Activated CD4-positive, CD25-positive, alpha-beta regulatory T cell (primary cell): ENCODE results near the gene UGT1A10.
"Not testable (repeated sequence)": the region's sequence is repeated elsewhere in the genome, so short reads cannot be mapped to it uniquely, and the experiment has no call there.

Experiments used
- DNase-seq, 4 experiments: peaks; one replicate each; lab custom pipeline; 2025; lab: John Stamatoyannopoulos, UW

UGT1A10 gene

DNA sequence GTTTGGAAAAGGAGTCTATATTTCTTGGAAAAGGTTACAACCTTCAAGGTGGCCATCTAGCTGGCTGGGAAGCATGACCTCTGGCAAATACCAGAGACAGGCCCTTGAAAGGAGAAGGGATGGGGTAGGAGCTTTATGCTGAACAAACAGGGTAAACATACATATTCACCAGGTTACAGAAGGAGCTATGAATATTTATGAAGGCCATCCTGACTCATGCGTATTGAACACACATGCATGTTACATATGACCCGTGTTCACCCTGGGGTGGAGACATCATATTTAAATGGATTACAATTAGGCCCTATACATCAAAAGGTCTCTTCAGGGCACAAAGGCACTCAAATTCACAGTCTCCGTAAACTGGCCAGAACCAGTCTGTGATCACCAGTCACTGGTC, 19.7 kb downstream of the UGT1A10 start:
- DNase-seq = not testable (repeated sequence)

DNA sequence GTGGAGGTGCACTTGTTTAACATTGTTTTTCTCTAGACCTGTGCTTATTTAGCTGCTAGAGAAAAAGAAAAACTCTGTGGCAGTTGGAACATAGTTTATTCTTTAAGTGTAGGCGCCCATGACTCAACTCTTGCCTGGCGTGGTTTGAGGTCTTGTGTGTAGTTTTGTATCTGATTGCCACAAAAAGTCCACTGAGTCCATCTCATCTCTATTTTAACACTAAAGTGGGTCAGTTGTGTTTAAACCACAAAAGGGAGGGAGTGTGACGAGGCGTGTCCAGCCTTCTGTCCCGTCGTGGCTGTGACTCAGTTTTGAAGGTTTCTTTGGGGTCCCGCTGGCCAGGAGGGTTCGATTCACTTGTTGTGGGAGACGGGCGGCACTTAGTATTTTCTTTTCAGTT, 20.2 kb downstream of the UGT1A10 start:
- DNase-seq = no peak

DNA sequence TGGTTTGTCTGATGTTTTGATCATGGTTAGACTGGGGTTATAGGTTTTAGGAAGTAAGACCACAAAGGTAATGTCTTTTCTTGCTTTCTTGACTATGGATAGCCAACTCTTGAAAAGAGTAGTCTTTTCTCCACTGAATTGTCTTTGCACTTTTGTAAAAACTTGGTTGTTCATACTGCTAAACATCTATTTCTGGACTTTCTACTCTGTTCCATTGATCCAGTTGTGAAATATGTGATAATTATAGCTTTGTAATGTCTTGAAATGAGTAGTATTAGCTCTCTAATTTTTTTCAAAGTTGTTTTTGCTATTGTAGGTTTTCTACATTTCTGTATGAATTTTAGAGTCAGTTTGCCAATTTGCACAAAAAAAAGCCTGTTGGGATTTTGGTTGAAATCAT, 22.4 kb downstream of the UGT1A10 start:
- DNase-seq = no peak

GRCh38 chr2:233663911-233664310, 27.7 kb downstream of the UGT1A10 start:
- no peak for DNase-seq

DNA sequence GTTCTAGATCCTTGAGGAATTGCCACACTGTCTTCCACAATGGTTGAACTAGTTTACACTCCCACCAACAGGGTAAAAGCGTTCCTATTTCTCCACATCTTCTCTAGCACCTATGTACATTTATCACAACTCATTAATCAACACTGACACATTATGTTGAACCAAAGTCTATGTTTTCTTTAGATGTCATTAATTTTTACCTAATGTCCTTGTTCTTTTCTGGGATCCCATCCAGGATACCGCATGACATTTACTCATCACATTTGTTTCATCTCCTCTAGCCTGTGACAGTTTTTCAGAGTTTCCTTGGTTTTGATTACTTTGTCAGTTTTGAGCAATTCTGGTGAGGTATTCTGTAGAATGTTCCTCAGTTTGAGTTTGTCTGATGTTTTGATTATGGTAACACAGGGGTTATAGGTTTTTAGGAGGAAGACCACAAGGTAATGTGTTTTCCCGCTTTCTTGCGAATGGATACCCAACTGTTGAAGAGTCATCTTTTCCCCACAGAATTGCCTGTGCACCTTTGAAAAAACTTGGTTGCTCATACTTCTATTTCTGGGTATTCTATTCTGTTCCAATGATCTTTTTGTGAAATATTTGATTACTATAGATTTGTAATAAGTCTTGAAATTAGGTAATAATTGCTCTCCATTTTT, 32.5 kb downstream of the UGT1A10 start:
- no peak for DNase-seq

DNA sequence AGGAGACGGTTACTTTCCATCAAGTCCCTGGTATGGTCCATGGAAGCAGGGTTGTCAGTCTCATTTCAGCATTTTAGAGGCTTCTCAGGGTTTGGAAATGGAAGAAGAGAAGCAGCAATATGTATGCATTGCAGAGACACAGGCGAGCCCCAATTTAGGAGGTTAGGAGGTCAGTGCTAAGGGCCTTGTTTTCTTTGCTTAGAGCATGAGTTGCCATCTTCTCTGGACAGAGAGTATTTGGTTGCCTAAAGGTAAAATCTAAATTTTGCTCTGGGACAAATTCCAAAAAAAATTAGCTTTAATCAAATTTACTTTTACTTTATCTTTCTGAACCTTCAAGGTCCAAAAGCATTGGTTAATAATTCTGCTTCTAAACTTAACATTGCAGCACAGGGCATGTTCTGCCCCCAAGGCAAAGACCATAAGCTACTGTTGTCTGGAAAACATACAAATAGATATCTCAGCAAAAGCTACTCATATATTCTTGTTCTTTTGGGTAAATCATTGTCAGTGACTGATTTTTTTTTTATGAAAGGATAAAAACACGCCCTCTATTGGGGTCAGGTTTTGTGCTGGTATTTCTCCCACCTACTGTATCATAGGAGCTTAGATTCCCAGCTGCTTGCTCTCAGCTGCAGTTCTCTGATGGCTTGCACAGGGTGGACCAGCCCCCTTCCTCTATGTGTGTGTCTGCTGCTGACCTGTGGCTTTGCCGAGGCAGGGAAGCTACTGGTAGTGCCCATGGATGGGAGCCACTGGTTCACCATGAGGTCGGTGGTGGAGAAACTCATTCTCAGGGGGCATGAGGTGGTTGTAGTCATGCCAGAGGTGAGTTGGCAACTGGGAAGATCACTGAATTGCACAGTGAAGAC, 35.3 kb downstream of the UGT1A10 start, which contains the start of gene UGT1A9:
Gene UGT1A9, plus strand, starts transcription at position 609 of the 872 bp plus-strand sequence. Its CDS starts 37 bp downstream, at position 646.
- no peak for DNase-seq

- DNase-seq = no peak
Observed at GRCh38 chr2:233672886-233673285, 36.6 kb downstream of the UGT1A10 start.

- DNase-seq = no peak
Observed at GRCh38 chr2:233673896-233674295, 37.6 kb downstream of the UGT1A10 start.

GRCh38 chr2:233674314-233674713, 38.1 kb downstream of the UGT1A10 start:
- DNase-seq = no peak

DNA sequence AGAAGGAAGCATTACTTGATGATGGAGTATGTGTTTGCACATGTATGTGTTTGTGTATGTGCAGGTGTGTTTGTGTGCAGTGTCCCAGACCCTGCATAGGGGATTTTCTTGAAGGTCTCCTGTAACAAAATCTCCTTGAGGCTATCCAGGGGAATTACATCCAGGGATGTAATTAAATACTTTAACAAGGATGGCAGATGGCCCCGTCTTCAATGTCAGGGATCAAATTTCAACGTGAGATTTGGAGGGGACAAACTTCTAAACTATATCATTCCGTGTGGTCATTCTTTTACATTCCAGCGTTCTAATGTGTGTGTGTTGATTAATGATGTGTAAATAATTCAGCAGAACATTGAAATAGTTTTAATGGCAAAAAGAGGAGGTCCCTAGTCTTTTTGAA, 38.7 kb downstream of the UGT1A10 start:
- no peak for DNase-seq

DNA sequence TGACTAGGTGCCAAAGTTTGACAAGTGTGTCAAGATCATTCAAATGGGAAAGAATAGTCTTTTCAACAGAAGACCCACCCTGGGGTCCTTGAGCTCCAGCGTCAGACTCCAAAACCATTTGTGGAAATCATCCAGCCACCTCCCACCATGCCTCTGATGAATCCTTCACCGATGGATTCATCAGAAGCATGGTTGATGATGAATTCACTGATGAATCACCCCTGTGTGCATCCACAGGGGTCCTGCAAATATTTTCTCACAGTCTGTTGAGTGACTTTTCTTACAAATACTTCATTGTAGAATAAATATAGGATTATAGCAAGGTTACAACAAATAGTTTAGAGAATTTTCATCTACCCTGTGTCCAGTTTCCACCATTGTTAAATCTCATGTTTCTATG, 39.8 kb downstream of the UGT1A10 start:
- DNase-seq = no peak

DNA sequence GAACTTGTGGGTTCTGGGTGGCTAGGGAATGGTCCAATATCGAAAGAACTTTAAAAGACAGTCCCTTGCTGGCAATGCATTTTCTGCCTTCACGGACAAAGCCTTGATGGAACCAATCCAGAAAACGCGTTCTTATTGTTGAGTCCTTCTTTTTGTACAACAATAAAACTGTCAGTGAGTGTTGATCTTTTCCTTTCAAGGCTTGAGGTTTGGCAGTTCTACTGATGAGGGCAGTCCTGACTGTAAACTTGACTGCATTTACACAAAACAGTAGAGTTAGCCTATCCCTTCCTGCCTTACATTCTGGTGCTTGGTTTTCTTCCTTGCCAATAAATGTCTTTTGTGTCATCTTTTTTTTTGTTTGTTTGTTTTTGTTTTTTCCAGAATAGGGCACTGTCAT, 42.9 kb downstream of the UGT1A10 start:
- DNase-seq = no peak

DNA sequence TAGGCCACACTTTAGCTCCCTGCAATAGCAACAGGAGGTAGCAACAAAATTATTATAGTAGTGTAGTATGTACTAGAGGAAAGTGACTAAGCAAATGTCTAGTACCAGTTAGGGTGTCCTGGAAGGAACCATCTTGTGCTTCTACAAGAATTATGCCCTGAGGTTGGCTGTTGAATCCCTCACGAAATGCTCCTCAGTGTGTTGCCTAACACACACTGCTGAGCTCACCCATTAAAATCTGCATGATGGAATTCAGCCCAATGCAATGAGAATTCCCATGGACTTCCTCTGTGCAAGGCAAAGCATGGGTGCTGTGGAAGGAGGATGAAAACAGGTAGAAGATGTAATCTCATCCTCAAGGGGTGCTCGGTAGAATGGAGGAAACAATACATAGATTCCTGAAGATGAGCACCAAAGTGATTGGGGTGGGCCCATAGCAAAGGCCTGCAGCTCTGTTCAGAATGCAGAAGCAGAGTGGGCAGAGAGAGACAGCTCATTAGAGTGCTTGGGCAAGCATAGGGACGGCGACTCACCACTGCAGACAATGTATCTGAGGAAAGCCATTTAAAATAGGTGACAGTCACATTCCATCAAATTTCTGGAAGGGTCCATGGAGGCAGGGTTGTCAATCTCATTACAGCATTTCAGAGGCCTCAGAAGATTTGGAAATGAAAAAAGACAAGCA, 44.3 kb downstream of the UGT1A10 start:
- no peak for DNase-seq

GRCh38 chr2:233681521-233682099, 45.4 kb downstream of the UGT1A10 start, which contains the start of gene UGT1A7:
TSS of gene UGT1A7 (plus strand) at chr2:233681901. CDS start at chr2:233681938, 37 bp downstream.
- DNase-seq = no peak

DNA sequence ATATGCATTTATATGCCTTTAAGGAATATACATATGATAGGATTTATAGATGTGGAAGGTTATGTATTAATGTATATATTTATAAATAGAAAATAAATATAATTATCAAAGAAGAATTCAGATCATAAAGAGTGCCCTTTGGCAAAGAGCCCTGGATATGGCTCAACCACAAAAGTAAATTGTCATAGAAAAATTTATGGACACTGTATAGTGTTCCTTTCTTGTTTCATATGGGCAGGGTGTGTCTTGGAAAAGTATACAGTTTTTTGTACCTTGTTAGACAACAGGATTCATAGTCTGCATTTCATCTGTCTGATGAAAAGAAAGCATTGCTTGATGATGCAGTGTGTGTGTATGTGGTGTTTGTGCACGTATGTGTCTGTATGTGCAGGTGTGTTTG, 48.4 kb downstream of the UGT1A10 start:
- DNase-seq = no peak

- DNase-seq = no peak
Observed at GRCh38 chr2:233686928-233687327, 50.7 kb downstream of the UGT1A10 start.

- no peak for DNase-seq
Observed at GRCh38 chr2:233688341-233688740, 52.1 kb downstream of the UGT1A10 start.

DNA sequence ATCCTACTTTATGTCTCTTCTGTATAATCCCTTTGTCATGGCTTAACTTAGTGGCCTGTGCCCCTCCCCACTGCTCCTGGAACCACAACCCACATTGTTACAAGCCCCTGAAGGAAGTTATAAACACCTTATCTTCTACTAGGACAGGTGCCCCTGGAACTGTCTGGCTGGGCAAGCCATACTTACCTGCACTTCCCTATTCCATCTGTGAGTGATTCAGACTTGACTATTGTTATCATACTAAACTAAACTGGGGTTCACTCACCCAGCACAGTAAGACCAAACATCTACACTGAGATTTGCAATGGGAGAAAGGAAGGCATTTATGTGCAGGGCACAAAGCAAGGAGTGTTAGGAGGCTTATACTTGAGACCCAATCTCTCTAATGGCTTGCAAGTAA, 52.8 kb downstream of the UGT1A10 start:
- no peak for DNase-seq

- no peak for DNase-seq
Observed at GRCh38 chr2:233689501-233689900, 53.3 kb downstream of the UGT1A10 start.

DNA sequence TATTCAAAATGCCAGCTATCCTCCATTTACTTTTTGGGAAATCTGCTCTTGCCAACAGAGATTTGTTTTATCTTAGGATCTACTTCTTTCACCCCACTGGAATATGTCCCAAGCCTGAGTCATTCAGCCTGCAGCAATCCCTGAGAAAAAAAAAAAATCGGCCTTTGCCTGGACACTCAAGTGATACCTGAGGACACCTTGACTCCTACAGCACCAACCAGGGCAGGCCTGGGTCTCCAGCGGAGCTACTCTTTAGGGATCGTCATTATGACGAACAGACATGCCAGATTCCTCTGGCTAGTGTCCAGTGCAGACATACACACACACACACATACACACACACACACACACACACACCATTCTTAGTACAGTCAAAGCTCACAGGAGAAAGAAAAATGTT, 54.2 kb downstream of the UGT1A10 start:
- no peak for DNase-seq

- no peak for DNase-seq
Observed at GRCh38 chr2:233691443-233692433, 55.5 kb downstream of the UGT1A10 start.
